Stomach (tissue), 9 donors: ENCODE data around the gene CHRNG. TPM values are rescaled to one million over a fixed set of nuclear protein-coding genes. Genes with fewer than 3 reads are reported as not detected.

Experiments used
- DNase-seq, 2 donors: peaks; one replicate each; pipeline versions ENCODE4 v3.0.0 to v3.0.0-alpha.2; 2013 to 2019
- H3K27ac ChIP-seq, 5 donors: fragments of 200-600 bp in 4 of 5; sonication (generic) in 4 of 5; one replicate each; pipeline ENCODE4 v1.5.1; 2013 to 2019; ENCODE audit warnings: mild to moderate bottlenecking in 1 of 5, moderate library complexity in 1 of 5
- H3K27me3 ChIP-seq, 3 donors: fragments of 200-600 bp; sonication (generic); one replicate each; pipeline ENCODE4 v1.5.1; 2017 to 2019; ENCODE audit warnings: mixed run types in 1 of 3
- H3K36me3 ChIP-seq, 4 donors: fragments of 200-600 bp; sonication (generic); 1 replicate in 3 of 4; 2 replicates in 1 of 4; pipeline ENCODE4 v1.5.1; 2016 to 2019
- H3K4me1 ChIP-seq, 4 donors: fragments of 200-600 bp; sonication (generic); one replicate each; pipeline ENCODE4 v1.5.1; 2016 to 2019
- H3K4me3 ChIP-seq, 4 donors: fragments of 200-600 bp; sonication (generic) in 3 of 4; one replicate each; pipeline ENCODE4 v1.5.1; 2016 to 2019; ENCODE audit warnings: mild to moderate bottlenecking in 1 of 4
- H3K9me3 ChIP-seq, 4 donors: fragments of 200-600 bp; sonication (generic); one replicate each; pipeline ENCODE4 v1.5.1; 2016 to 2019
- EP300 ChIP-seq: sonication (generic); formaldehyde crosslinking; IDR thresholded peaks from one replicate; pipeline ENCODE4 v1.6.1; 2017; ENCODE audit warnings: antibody characterized with exemption
- POLR2A ChIP-seq, 4 donors: fragments of 450-650 bp; IDR thresholded peaks; one replicate each; pipeline ENCODE4 v1.6.1; 2016; ENCODE audit warnings: antibody characterized with exemption in 4 of 4, control low read depth in 2 of 4, mild to moderate bottlenecking in 1 of 4, moderate library complexity in 1 of 4
- POLR2AphosphoS5 ChIP-seq, 3 donors: sonication (generic); formaldehyde crosslinking; IDR thresholded peaks; one replicate each; pipeline ENCODE4 v1.6.1; 2016; ENCODE audit warnings: antibody characterized with exemption in 3 of 3
- WGBS, 5 donors: extraction: QIAGEN DNeasy Blood & Tissue Kit in 3 of 5; methylation state at CpG; one replicate each; pipeline versions ENCODE4 v1.1.5 to v1.1.7; 2013 to 2018; 5-methylcytosine and 5-hydroxymethylcytosine counted together
- intact Hi-C: fragments of 100-400 bp; cut with DNase I; formaldehyde crosslinking; loops from one replicate; pipeline ENCODE4 v1.15.1; 2023; ENCODE audit warnings: low total_unique reads
- polyA plus RNA-seq, 3 donors: library from polyadenylated mRNA; stranded (reverse); fragments of 200-250 nt; gene quantifications; one replicate each; pipeline ENCODE4 v1.2.3, GENCODE V29; 2013
- total RNA-seq, 5 donors: library from RNA; depleted of rRNA; stranded (reverse); fragments of >200 nt; gene quantifications; one replicate each; pipeline versions ENCODE4 v1.1.0 to v1.2.3, GENCODE V29; 2014 to 2016
- TF ChIP-seq, protein P1 (sequence below), 7 experiments: fragments of 450-650 bp in 4 of 7; fragments of 200-600 bp in 3 of 7; sonication (generic) in 3 of 7; IDR thresholded peaks; one replicate each; pipeline ENCODE4 v1.5.1; 2016 to 2019; ENCODE audit warnings: antibody characterized with exemption in 7 of 7, control low read depth in 2 of 7, mild to moderate bottlenecking in 1 of 7
- donor health status: healthy with polysubstance abuse.
- donor health status: Bipolar disorder and iron deficiency.
- donor health status: healthy.

CHRNG gene
- total and polyA plus RNA-seq, 8 donors: not detected

GRCh38 chr2:232523402-232523681, 16.1 kb upstream of the CHRNG start:
- WGBS, 5 donors: 6 to 21% (median 15%) methylated on average over 9 to 16 of the region's 16 CpGs
- H3K9me3 ChIP-seq: no peaks in the 10 kb centered on the region
- H3K36me3 ChIP-seq: no peaks in the 10 kb centered on the region
- peak overlapping the region in 3 of 4 donors; percentile 34 to 50 (median 35) for H3K4me3 ChIP-seq
- no peak overlapping the region for H3K27ac ChIP-seq
- peaks cover 32 to 96% (median 70%) of the 10 kb centered on the region in 3 donors for H3K27me3 ChIP-seq
- intact Hi-C loops: loop anchor here (5.0 kb wide), 1 partner anchor 86 kb away; no protein-coding TSS in a partner anchor
- no peak for TF ChIP-seq POLR2A (IDR thresholded peaks at IDR 0.05)
- no peak for TF ChIP-seq POLR2AphosphoS5 (IDR thresholded peaks at IDR 0.05)
- no peak for TF ChIP-seq EP300
- TF ChIP-seq, protein P1, sequence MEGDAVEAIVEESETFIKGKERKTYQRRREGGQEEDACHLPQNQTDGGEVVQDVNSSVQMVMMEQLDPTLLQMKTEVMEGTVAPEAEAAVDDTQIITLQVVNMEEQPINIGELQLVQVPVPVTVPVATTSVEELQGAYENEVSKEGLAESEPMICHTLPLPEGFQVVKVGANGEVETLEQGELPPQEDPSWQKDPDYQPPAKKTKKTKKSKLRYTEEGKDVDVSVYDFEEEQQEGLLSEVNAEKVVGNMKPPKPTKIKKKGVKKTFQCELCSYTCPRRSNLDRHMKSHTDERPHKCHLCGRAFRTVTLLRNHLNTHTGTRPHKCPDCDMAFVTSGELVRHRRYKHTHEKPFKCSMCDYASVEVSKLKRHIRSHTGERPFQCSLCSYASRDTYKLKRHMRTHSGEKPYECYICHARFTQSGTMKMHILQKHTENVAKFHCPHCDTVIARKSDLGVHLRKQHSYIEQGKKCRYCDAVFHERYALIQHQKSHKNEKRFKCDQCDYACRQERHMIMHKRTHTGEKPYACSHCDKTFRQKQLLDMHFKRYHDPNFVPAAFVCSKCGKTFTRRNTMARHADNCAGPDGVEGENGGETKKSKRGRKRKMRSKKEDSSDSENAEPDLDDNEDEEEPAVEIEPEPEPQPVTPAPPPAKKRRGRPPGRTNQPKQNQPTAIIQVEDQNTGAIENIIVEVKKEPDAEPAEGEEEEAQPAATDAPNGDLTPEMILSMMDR (IDR thresholded peaks at IDR 0.05): no peak
- no peak for DNase-seq
- peaks cover 34 to 47% (median 38%) of the 10 kb centered on the region in 4 donors for H3K4me1 ChIP-seq

DNA sequence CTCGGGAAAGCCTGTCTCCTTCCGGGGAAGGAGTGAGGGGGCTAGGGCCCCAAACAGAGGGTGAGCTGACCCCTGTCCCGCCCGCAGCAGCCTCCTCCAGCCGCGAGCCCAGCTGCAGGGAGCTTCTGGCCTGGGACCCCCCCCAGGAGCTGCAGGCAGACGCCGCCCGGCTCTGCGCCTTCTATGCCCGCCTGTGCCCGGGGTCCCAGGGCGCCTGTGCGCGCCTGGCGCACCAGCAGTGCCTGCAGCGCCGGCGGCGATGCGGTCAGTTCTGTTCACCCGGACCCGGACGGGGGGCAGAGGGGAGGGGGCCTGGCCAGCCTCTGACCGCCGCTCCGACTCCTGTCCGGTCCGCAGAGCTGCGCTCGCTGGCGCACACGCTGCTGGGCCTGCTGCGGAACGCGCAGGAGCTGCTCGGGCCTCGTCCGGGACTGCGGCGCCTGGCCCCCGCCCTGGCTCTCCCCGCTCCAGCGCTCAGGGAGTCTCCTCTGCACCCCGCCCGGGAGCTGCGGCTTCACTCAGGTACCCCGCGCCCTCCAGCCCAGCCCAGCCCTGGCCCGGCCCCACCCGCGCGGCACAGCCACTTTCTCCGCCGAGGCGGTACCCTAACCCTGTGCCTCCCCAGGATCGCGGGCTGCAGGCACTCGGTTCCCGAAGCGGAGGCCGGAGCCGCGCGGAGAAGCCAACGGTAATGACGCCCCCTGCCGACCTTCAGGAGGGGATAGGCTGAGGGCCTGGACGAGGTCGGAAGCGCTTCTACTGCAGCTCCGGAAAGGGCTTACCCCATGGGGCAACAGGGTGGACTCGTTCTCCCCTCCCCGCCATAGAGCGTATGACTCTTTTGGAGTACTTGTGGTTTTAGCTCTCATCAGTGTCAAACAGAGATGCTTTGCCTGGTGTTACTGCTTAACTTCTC, 15.6 kb upstream of the CHRNG start:
- intact Hi-C loops: loop anchor here (5.0 kb wide), 1 partner anchor 87 kb away; no protein-coding TSS in a partner anchor
- 2 to 3% (median 2%) methylated on average over 11 to 75 of the region's 75 CpGs for WGBS, 5 donors
- H3K36me3 ChIP-seq: no peaks in the 10 kb centered on the region
- H3K27me3 ChIP-seq: peaks cover 32 to 94% (median 70%) of the 10 kb centered on the region in 3 donors
- no peaks in the 10 kb centered on the region for H3K9me3 ChIP-seq
- peak overlapping the region; percentile 24 to 50 (median 34) for H3K4me3 ChIP-seq
- DNase-seq: peak; percentile 32 to 70
- peaks cover 34 to 47% (median 38%) of the 10 kb centered on the region in 4 donors for H3K4me1 ChIP-seq
- TF ChIP-seq, protein P1 (IDR thresholded peaks at IDR 0.05): no peak
- no peak for TF ChIP-seq EP300
- TF ChIP-seq POLR2A (IDR thresholded peaks at IDR 0.05): no peak
- TF ChIP-seq POLR2AphosphoS5 (IDR thresholded peaks at IDR 0.05): no peak
- no peak overlapping the region for H3K27ac ChIP-seq

- DNase-seq: no peak
- Histone ChIP-seq H3K27me3 (peaks cover 32 to 86% (median 68%) of the 10 kb centered on the region in 3 donors), H3K4me3 (no peak overlapping the region), H3K36me3 (no peaks in the 10 kb centered on the region), H3K4me1 (peaks cover 34 to 47% (median 38%) of the 10 kb centered on the region in 4 donors), H3K9me3 (no peaks in the 10 kb centered on the region), H3K27ac (no peak overlapping the region)
- TF ChIP-seq, protein P1 (IDR thresholded peaks at IDR 0.05): no peak
- TF ChIP-seq EP300 (no peak), POLR2AphosphoS5 (IDR thresholded peaks at IDR 0.05) (no peak), POLR2A (IDR thresholded peaks at IDR 0.05) (no peak)
- intact Hi-C loops: loop anchor here (5.0 kb wide), 1 partner anchor 87 kb away; no protein-coding TSS in a partner anchor
- WGBS, 5 donors: 66 to 79% (median 75%) methylated on average over 4 to 6 of the region's 6 CpGs
Measured at GRCh38 chr2:232524771-232525170, 14.7 kb upstream of the CHRNG start.

DNA sequence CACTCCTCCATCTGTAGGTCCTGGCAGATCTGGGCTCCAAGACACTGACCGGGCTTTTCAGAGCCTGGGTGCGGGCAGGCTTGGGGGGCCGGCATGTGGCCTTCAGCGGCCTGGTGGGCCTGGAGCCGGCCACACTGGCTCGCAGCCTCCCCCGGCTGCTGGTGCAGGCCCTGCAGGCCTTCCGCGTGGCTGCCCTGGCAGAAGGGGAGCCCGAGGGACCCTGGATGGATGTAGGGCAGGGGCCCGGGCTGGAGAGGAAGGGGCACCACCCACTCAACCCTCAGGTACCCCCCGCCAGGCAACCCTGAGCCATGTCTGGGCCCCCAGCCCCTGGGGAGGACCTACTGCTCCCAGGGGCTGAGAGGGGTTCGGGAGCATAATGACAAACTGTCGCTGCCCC, 14.3 kb upstream of the CHRNG start:
- 74 to 86% (median 83%) methylated on average over 6 to 14 of the region's 14 CpGs for WGBS, 5 donors
- no peak overlapping the region for H3K27ac ChIP-seq
- intact Hi-C loops: no loop called here
- H3K4me1 ChIP-seq: peaks cover 34 to 47% (median 38%) of the 10 kb centered on the region in 4 donors
- no peak for DNase-seq
- no peaks in the 10 kb centered on the region for H3K9me3 ChIP-seq
- peaks cover 32 to 82% (median 64%) of the 10 kb centered on the region in 3 donors for H3K27me3 ChIP-seq
- no peaks in the 10 kb centered on the region for H3K36me3 ChIP-seq
- no peak for TF ChIP-seq POLR2AphosphoS5 (IDR thresholded peaks at IDR 0.05)
- TF ChIP-seq, protein P1 (IDR thresholded peaks at IDR 0.05): no peak
- no peak for TF ChIP-seq EP300
- TF ChIP-seq POLR2A (IDR thresholded peaks at IDR 0.05): no peak
- H3K4me3 ChIP-seq: no peak overlapping the region
